GM23338 (cell line): Measurements from ENCODE around the gene C17orf100. TPM values are rescaled to one million over a fixed set of nuclear protein-coding genes. Genes with fewer than 3 reads are reported as not detected.

Experiments used
- EZH2 ChIP-seq: fragments of 200-600 bp; sonication (generic); IDR thresholded peaks from one replicate; pipeline ENCODE4 v1.8.0; 2017; ENCODE audit warnings: antibody characterized with exemption, mild to moderate bottlenecking, low read depth; ENCODE audit not compliant: unreplicated experiment
- EZH2phosphoT487 ChIP-seq: fragments of 200-600 bp; sonication (generic); IDR thresholded peaks from one replicate; pipeline ENCODE4 v1.8.1; 2018; ENCODE audit warnings: antibody characterized with exemption; ENCODE audit not compliant: unreplicated experiment
- JUNB ChIP-seq: IDR thresholded peaks from one replicate; pipeline ENCODE4 v1.6.1; 2016; ENCODE audit warnings: antibody characterized with exemption; ENCODE audit not compliant: unreplicated experiment
- NANOG ChIP-seq: IDR thresholded peaks from 2 replicates; pipeline ENCODE4 v1.6.1; 2016; ENCODE audit warnings: antibody characterized with exemption, borderline replicate concordance
- POLR2AphosphoS5 ChIP-seq: IDR thresholded peaks from 2 replicates; pipeline ENCODE4 v1.6.1; 2016; ENCODE audit warnings: antibody characterized with exemption, low read depth
- STAT1 ChIP-seq: IDR thresholded peaks from one replicate; pipeline ENCODE4 v1.6.1; 2016; ENCODE audit warnings: antibody characterized with exemption; ENCODE audit not compliant: unreplicated experiment
- ZNF114 ChIP-seq: fragments of 250-450 bp; sonication (Bioruptor Pico); IDR thresholded peaks from 2 replicates; pipeline ENCODE4 v1.5.0; 2020; ENCODE audit warnings: mild to moderate bottlenecking, moderate library complexity
- ZNF331 ChIP-seq: fragments of 250-450 bp; sonication (Bioruptor Pico); IDR thresholded peaks from 2 replicates; pipeline ENCODE4 v1.5.0; 2020; ENCODE audit warnings: low read depth, mild to moderate bottlenecking, moderate library complexity
- ZNF462 ChIP-seq: fragments of 250-450 bp; sonication (Bioruptor Pico); IDR thresholded peaks from 2 replicates; pipeline ENCODE4 v1.5.0; 2020; ENCODE audit warnings: mild to moderate bottlenecking, moderate library complexity
- polyA plus RNA-seq: library from polyadenylated mRNA; unstranded; fragments of >200 nt; fragmentation: Nextera tagmentation; extraction: Ambion mirVana; gene quantifications from 2 replicates; pipeline ENCODE4 v1.2.1, GENCODE V29; 2016
- total RNA-seq: library from RNA; depleted of rRNA; stranded (reverse); fragments of >200 nt; shearing (Covaris generic); gene quantifications from 2 replicates; pipeline ENCODE4 v1.2.3, GENCODE V29; 2014
- TF ChIP-seq, protein P1 (sequence below): IDR thresholded peaks from one replicate; pipeline ENCODE4 v1.6.1; 2018; ENCODE audit warnings: antibody characterized with exemption; ENCODE audit not compliant: unreplicated experiment

Gene C17orf100
- total and polyA plus RNA-seq, 2 experiments from 2014 or later = 2.7 to 3.9 TPM

DNA sequence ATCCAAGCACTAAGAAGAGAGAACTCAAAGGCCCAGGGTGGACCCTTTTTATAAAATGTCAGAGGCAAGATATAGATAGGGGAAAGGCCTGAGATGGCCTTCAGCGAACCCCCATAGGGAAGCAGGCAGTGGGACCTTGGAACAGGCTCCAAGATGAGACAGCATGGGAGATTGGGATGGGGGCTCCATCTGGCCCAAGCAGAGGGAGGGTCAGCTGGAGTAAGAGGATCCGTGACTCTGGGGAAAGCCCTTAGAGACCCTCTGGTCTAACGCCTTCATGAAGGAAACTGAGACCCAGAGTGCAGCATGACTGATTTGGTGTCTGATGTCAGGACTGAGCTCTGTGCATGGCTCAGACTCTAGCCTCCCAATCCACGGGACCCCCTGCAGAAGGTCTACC is 30.8 kb downstream of the C17orf100 start (continued):
- no peak for TF ChIP-seq ZNF462 (CRISPR knock-in tag)
- TF ChIP-seq POLR2AphosphoS5 = no peak
- TF ChIP-seq ZNF331 (CRISPR knock-in tag) = no peak
- TF ChIP-seq STAT1 = no peak
- no peak for TF ChIP-seq EZH2phosphoT487
- TF ChIP-seq NANOG = no peak
- no peak for TF ChIP-seq JUNB
- TF ChIP-seq ZNF114 (CRISPR knock-in tag) = no peak
- no peak for TF ChIP-seq EZH2
- TF ChIP-seq, protein P1, sequence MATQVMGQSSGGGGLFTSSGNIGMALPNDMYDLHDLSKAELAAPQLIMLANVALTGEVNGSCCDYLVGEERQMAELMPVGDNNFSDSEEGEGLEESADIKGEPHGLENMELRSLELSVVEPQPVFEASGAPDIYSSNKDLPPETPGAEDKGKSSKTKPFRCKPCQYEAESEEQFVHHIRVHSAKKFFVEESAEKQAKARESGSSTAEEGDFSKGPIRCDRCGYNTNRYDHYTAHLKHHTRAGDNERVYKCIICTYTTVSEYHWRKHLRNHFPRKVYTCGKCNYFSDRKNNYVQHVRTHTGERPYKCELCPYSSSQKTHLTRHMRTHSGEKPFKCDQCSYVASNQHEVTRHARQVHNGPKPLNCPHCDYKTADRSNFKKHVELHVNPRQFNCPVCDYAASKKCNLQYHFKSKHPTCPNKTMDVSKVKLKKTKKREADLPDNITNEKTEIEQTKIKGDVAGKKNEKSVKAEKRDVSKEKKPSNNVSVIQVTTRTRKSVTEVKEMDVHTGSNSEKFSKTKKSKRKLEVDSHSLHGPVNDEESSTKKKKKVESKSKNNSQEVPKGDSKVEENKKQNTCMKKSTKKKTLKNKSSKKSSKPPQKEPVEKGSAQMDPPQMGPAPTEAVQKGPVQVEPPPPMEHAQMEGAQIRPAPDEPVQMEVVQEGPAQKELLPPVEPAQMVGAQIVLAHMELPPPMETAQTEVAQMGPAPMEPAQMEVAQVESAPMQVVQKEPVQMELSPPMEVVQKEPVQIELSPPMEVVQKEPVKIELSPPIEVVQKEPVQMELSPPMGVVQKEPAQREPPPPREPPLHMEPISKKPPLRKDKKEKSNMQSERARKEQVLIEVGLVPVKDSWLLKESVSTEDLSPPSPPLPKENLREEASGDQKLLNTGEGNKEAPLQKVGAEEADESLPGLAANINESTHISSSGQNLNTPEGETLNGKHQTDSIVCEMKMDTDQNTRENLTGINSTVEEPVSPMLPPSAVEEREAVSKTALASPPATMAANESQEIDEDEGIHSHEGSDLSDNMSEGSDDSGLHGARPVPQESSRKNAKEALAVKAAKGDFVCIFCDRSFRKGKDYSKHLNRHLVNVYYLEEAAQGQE = no peak
